HL-60 (cell line): ENCODE data around the gene ZFYVE28.

Experiments used
- CTCF ChIP-seq: IDR thresholded peaks from one replicate; pipeline ENCODE4 v1.5.1; 2011; ENCODE audit warnings: low read length, control low read depth, inconsistent platforms; ENCODE audit not compliant: insufficient read depth
- GABPA ChIP-seq: IDR thresholded peaks from 2 replicates; pipeline ENCODE4 v1.6.1; 2012; ENCODE audit warnings: low read depth
- POLR2AphosphoS5 ChIP-seq: IDR thresholded peaks from 2 replicates; pipeline ENCODE4 v1.6.1; 2012; ENCODE audit warnings: low read depth
- REST ChIP-seq: IDR thresholded peaks from 2 replicates; pipeline ENCODE4 v1.6.1; 2012; ENCODE audit warnings: low read depth; ENCODE audit not compliant: insufficient replicate concordance
- SPI1 ChIP-seq: IDR thresholded peaks from 2 replicates; pipeline ENCODE4 v1.6.1; 2012; ENCODE audit warnings: low read depth, mild to moderate bottlenecking, borderline replicate concordance

GRCh38 chr4:2408401-2408958, 10.0 kb downstream of the ZFYVE28 start:
- TF ChIP-seq CTCF (no peak), GABPA (no peak), POLR2AphosphoS5 (no peak), REST (no peak), SPI1 (no peak)
